Left forelimb (tissue), 1 donor: ENCODE data around the gene CGB5.
"Not testable (repeated sequence)": the region's sequence is repeated elsewhere in the genome, so short reads cannot be mapped to it uniquely, and the experiment has no call there.

Experiments
- DNase-seq: peaks from one replicate; pipeline ENCODE4 v3.0.0-alpha.2; 2018; ENCODE audit warnings: low spot score

CGB5 gene

GRCh38 chr19:49020931-49021895, 22.4 kb upstream of the CGB5 start:
- DNase-seq, result no peak

DNA sequence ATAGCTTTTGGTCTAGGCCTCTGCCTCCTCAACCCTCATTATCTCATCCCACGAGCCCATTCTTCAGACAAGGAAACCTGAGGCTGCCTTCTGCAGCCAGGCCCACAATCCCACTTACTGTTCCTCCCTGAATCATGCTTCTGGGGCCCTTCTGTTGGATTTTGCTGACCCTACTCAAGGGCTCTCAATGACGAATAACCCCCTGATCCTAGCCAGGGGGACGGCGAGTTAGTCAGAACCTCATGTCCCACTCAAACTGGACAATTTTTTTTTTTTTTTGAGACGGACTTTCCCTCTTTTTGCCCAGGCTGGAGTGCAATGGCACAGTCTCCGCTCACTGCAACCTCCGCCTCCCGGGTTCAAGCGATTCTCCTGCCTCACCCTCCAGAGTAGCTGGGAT, 21.5 kb upstream of the CGB5 start:
- no peak for DNase-seq

DNA sequence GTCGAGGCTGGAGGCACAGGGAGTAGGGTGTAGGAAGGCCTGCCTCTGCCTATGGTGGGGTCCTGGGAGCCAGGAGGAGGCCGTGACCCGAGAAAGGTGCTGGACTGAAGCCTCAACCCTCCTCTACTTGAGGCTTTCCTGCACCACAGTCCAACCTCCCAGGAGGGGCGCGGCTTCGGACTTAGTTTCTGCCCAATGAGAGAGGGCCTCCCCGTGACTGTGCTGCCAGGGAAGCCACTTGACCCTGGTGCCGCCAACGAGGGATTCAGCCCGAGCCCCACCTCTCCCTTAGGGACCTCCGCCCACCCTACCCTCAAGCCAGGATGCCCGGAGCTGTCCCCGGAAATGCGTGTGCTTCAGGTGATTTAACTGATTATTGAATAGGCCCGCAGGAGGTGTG, 19.4 kb upstream of the CGB5 start, which contains the start of gene CGB3:
CGB3 (minus strand) TSS at position 101 of the 400 bp plus-strand sequence. CDS start 362 bp downstream, outside the sequence.
- DNase-seq, result not testable (repeated sequence)

DNA sequence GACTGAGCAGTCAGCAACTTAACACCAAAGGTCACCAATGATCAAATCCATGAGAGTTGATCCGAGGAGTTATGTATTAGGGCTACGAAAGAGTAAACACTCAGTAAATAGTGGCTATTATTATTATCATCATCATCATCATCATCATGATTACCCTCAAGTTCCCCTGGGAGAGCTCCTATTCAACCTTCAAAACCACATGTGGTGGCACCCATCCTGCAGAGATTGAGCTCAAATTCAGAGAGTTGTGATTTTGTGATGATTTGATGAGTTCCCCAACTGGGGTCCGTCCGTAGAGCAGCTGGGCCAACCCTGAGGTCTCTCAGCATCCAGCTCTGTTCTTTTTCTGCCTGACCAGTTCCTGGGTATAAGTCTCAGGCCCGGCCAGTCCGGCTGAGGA, 18.6 kb upstream of the CGB5 start:
- not testable (repeated sequence) for DNase-seq

- DNase-seq, result not testable (repeated sequence)
Measured at GRCh38 chr19:49025599-49025998, 18.0 kb upstream of the CGB5 start.

DNA sequence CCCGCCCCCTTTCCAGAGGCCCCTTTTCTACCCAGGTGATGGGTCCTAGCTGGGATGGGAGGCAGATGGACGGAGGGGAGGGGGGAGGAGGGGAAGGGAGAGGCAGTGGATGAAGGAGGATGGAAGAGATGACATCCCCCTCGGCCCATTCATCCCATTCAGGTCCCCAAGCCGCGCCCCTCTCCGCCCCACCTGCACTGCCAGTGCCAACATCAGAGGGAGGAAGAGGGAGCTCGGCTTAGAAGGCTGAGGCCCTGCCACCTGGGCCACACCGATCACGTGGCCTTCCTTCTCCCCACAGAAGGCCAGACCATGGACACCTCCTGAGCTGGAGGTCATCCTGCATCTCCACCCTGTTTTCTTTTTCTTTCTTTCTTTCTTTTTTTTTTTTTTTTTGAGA, 15.0 kb upstream of the CGB5 start:
- not testable (repeated sequence) for DNase-seq

- DNase-seq, result not testable (repeated sequence)
Measured at GRCh38 chr19:49029749-49030148, 13.9 kb upstream of the CGB5 start.

- DNase-seq, result not testable (repeated sequence)
Measured at GRCh38 chr19:49030323-49030722, 13.3 kb upstream of the CGB5 start.

DNA sequence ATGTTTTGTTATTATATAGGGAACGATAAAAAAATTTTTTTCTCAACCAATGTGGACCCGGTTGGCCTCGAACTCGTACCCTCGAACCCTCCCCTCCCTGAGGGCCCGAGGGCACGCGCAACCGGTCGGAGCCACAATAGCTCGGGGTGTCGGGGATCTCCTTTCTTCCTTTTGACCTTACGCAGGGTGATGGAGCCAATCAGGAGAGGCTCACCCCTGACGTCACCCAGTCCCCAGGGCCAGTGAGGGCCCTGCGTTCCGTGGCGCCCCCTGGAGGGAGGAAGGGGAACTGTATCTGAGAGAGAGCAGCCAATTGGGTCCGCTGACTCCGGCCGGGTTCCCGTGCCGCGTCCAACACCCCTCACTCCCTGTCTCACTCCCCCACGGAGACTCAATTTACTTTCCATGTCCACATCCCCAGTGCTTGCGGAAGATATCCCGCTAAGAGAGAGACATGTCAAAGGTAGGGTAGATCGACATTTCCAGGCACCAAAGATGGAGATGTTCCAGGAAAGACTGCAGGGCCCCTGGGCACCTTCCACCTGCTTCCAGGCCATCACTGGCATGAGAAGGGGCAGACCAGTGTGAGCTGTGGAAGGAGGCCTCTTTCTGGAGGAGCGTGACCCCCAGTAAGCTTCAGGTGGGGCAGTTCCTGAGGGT, 11.9 kb upstream of the CGB5 start, which contains the start of gene CGB2:
CGB2 (plus strand) TSS at position 249 of the 660 bp plus-strand sequence; CDS start at position 455, 206 bp downstream.
- DNase-seq, result not testable (repeated sequence)

GRCh38 chr19:49036815-49037214, 6.8 kb upstream of the CGB5 start, which contains the start of gene CGB1:
Gene CGB1, minus strand, starts transcription at chr19:49036895. Its CDS starts 184 bp downstream, at chr19:49036711.
- DNase-seq, result not testable (repeated sequence)

GRCh38 chr19:49038111-49038510, 5.5 kb upstream of the CGB5 start:
- not testable (repeated sequence) for DNase-seq

DNA sequence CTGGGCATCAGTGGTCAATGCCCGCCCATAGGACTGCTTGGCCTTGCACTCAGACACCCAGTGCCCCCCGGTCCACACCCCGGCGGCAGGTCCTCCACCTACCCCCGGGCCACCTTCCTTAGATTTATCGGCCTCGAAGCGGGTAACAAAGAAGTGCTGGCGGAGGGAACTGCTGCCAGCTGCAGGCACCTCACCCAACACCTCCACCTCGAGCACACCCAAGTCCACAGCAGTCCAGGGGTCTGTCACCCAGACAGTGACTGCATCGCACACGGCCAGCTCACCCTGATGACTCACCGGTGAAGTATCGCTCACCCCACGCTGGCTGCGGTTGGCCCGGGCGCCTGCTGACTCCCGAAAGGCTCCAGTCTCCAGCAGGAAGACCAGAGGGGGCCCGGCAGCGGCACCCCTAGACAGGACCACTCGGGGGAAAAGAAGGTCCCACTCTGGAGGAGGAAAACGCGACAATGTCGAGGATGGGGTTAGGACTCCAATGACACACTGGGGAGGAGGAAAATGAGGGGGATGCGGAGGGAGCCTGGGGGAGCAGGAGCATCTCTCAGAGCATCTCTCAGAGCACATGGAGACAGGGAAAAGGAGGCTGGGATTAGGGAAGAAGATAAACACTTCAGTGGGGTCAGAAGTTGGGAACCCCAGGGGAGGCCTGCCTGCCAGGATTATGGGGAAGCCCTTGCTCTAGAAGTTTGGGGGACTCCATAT, 4.9 kb upstream of the CGB5 start:
- DNase-seq, result not testable (repeated sequence)

- not testable (repeated sequence) for DNase-seq
Measured at GRCh38 chr19:49039736-49040135, 3.9 kb upstream of the CGB5 start.

- no peak for DNase-seq
Measured at GRCh38 chr19:49042177-49042576, 1.5 kb upstream of the CGB5 start.

GRCh38 chr19:49042666-49043065, 982 bp upstream of the CGB5 start:
- not testable (repeated sequence) for DNase-seq

DNA sequence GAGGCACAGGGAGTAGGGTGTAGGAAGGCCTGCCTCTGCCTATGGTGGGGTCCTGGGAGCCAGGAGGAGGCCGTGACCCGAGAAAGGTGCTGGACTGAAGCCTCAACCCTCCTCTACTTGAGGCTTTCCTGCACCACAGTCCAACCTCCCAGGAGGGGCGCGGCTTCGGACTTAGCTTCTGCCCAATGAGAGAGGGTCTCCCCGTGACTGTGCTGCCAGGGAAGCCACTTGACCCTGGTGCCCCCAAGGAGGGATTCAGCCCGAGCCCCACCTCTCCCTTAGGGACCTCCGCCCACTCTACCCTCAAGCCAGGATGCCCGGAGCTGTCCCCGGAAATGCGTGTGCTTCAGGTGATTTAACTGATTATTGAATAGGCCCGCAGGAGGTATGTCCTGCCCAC, 5.4 kb downstream of the CGB5 start, which contains the start of gene CGB8:
CGB8 (minus strand) TSS at position 101 of the 400 bp plus-strand sequence. CDS start 372 bp downstream, outside the sequence.
- not testable (repeated sequence) for DNase-seq

DNA sequence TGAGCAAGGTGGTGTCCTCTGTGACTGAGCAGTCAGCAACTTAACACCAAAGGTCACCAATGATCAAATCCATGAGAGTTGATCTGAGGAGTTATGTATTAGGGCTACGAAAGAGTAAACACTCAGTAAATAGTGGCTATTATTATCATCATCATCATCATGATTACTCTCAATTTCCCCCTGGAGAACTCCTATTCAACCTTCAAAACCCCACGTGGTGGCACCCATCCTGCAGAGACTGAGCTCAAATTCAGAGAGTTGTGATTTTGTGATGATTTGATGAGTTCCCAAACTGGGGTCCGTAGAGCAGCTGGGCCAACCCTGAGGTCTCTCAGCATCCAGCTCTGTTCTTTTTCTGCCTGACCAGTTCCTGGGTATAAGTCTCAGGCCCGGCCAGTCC, 6.2 kb downstream of the CGB5 start:
- DNase-seq, result not testable (repeated sequence)

- not testable (repeated sequence) for DNase-seq
Measured at GRCh38 chr19:49050376-49051033, 6.9 kb downstream of the CGB5 start.

- no peak for DNase-seq
Measured at GRCh38 chr19:49056101-49056901, 12.7 kb downstream of the CGB5 start.

DNA sequence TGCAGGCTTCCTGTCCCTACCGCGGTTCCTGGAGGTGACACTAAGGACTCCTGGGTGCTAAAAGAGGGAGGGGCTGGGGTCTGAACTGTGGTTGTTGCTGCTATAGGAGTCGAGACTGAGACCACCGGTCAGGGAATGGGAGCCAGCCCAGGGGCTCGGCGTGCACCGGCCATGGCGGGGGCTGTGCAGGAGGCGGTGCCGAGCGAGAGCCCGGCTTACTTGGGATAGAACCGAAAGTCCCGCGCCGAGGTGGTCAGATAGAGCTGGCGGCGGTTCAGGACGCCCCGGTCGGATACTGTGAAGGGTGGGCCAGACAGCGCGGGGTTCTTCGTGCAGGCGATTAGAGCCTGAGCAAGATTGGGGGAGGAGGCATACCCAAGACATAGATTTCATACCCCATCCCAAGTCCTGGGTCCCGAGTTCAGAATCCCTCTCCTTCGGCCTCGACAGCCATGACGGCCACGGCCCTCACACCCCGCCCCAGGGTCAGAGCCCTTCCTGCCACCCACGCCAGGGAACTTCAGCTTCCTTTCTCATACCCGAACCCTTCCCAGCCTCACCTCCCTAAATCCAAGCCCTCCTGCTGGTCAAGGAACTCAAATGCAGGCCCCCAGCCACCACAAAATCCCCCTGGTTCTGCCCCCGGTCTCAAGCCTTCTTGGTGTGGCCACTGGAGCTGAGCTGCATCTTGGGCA, 13.4 kb downstream of the CGB5 start:
- not testable (repeated sequence) for DNase-seq
